PC-9 (cell line): ENCODE measurements around the gene DBN1. TPM values are rescaled to one million over a fixed set of nuclear protein-coding genes. Genes with fewer than 3 reads are reported as not detected.

Experiments
- BruUV-seq: library from RNA; stranded (reverse); fragments of 400-500 nt; replicated peaks from 2 replicates; lab custom pipeline; 2021; lab: Mats Ljungman, UMichigan
- CTCF ChIA-PET: fragments of 300-600 bp; sonication (Branson Sonifier 250); formaldehyde crosslinking; loops from one replicate; lab custom pipeline; 2022; ENCODE audit warnings: antibody characterized with exemption; lab: Charles Lee
- POLR2A ChIA-PET: fragments of 300-600 bp; sonication (Branson Sonifier 250); formaldehyde crosslinking; loops from one replicate; lab custom pipeline; 2022; ENCODE audit warnings: antibody characterized with exemption; ENCODE audit not compliant: unreplicated experiment; lab: Charles Lee
- DNase-seq, 2 experiments: peaks; one replicate each; pipeline versions ENCODE4 v3.0.0 to v3.0.0-alpha.2; 2015 to 2022; ENCODE audit warnings: mixed read lengths in 1 of 2
- H2AFZ ChIP-seq: fragments of 200-600 bp; sonication (generic); 2 replicates; pipeline ENCODE4 v1.8.1; 2017; ENCODE audit warnings: antibody characterized with exemption
- H3F3A ChIP-seq: fragments of 200-600 bp; sonication (generic); 2 replicates; pipeline ENCODE4 v1.8.1; 2017; ENCODE audit warnings: antibody characterized with exemption, mild to moderate bottlenecking, low read depth; ENCODE audit not compliant: insufficient read depth
- H3K27ac ChIP-seq: fragments of 200-600 bp; sonication (generic); 2 replicates; pipeline ENCODE4 v1.6.1; 2016; ENCODE audit warnings: mixed run types
- H3K27me3 ChIP-seq: fragments of 200-600 bp; sonication (generic); 2 replicates; pipeline ENCODE4 v1.6.1; 2016; ENCODE audit warnings: low read depth, mixed run types; ENCODE audit not compliant: insufficient read depth
- H3K36me3 ChIP-seq: fragments of 200-600 bp; sonication (generic); 2 replicates; pipeline ENCODE4 v1.6.1; 2016; ENCODE audit warnings: low read depth, mixed run types
- H3K4me1 ChIP-seq: fragments of 200-600 bp; sonication (generic); replicated peaks from 2 replicates; pipeline ENCODE4 v1.6.1; 2016; ENCODE audit warnings: mixed run types; ENCODE audit not compliant: insufficient read depth
- H3K4me2 ChIP-seq: fragments of 200-600 bp; sonication (generic); 2 replicates; pipeline ENCODE4 v1.6.1; 2017; ENCODE audit warnings: mixed run types
- H3K4me3 ChIP-seq: fragments of 200-600 bp; sonication (generic); 2 replicates; pipeline ENCODE4 v1.6.1; 2016; ENCODE audit warnings: mixed run types
- H3K79me2 ChIP-seq: fragments of 200-600 bp; sonication (generic); 2 replicates; pipeline ENCODE4 v1.6.1; 2017; ENCODE audit warnings: low read depth, mixed run types
- H3K9me2 ChIP-seq: fragments of 200-600 bp; sonication (generic); 2 replicates; pipeline ENCODE4 v1.8.1; 2017; ENCODE audit warnings: mild to moderate bottlenecking; ENCODE audit not compliant: insufficient read depth
- H3K9me3 ChIP-seq: fragments of 200-600 bp; sonication (generic); 2 replicates; pipeline ENCODE4 v1.8.1; 2016; ENCODE audit warnings: low read depth; ENCODE audit not compliant: insufficient read depth
- H4K20me1 ChIP-seq: fragments of 200-600 bp; sonication (generic); 2 replicates; pipeline ENCODE4 v1.8.1; 2017; ENCODE audit not compliant: insufficient read depth
- CTCF ChIP-seq: fragments of 200-600 bp; sonication (generic); conservative IDR thresholded peaks from 2 replicates; pipeline ENCODE4 v1.6.1; 2017; ENCODE audit warnings: mixed run types, antibody characterized with exemption, mild to moderate bottlenecking, moderate library complexity
- EZH2 ChIP-seq: fragments of 200-600 bp; sonication (generic); IDR thresholded peaks from 2 replicates; pipeline ENCODE4 v1.8.0; 2017; ENCODE audit warnings: antibody characterized with exemption, low read depth
- intact Hi-C: fragments of 100-400 bp; cut with micrococcal nuclease; formaldehyde crosslinking; loops from one replicate; pipeline ENCODE4 v1.10.0; 2022; ENCODE audit not compliant: unreplicated experiment
- total RNA-seq: library from RNA; stranded (reverse); gene quantifications from 2 replicates; pipeline ENCODE4 v1.2.3, GENCODE V29; 2021

Gene DBN1
- total RNA-seq, 1 experiment from 2014 or later = 144 TPM

DNA sequence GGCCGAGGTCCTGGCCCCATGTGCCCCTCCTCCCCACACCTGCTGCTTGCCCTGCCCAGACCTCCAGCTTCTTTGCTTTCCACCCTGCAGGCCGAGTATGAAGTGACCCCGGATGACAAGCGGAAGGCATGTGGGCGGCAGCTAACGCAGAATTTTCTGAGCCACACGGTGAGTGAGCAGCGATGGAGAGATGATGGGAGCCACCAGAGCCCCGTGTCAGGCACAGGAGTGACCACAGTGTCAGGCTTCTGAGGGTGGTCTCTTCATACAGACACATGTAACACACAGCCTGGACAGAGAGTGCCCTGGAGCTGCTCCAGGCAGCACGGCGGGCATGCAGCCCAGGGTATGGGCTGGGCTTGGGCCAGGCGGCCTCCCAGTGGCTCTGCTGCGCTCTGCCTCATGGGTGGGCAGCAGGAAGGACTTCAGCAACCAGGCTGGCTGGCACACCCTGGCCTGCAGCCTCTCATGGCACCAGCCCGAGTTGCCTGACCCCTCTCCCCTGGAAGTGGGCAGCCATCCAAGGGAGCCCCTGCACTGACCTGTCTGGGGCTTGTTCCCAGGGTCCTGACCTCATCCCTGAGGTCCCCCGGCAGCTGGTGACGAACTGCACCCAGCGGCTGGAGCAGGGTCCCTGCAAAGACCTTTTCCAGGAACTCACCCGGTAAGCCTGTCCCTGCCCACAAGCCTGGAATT lies 41.1 kb downstream of the DBN1 start:
- Histone ChIP-seq H3K4me2 (no peak overlapping the region), H3K9me3 (no peaks in the 10 kb centered on the region), H3K9me2 (no peaks in the 10 kb centered on the region), H3K79me2 (peaks cover 29% of the 10 kb centered on the region), H2AFZ (no peak overlapping the region), H3K4me1 (peaks cover 12% of the 10 kb centered on the region), H3K27ac (no peak overlapping the region), H3K4me3 (no peak overlapping the region), H3K27me3 (no peaks in the 10 kb centered on the region), H3F3A (peaks cover 17% of the 10 kb centered on the region; the same call in 1 of the 2 replicates), H3K36me3 (no peaks in the 10 kb centered on the region), H4K20me1 (peaks cover 24% of the 10 kb centered on the region)
- no peak for DNase-seq
- BruUV-seq = no TSS peak
- no peak for TF ChIP-seq CTCF
- TF ChIP-seq EZH2 = no peak
- POLR2A ChIA-PET = no interaction called here
- CTCF ChIA-PET = interaction anchor here (0.8 kb wide), 1 partner anchor 29 kb away, joined by 7 read pairs; no protein-coding TSS in a partner anchor
- intact Hi-C loops = no loop called here

- Histone ChIP-seq H3K9me2 (no peaks in the 10 kb centered on the region), H3K9me3 (no peaks in the 10 kb centered on the region), H4K20me1 (peaks cover 29% of the 10 kb centered on the region), H3K27me3 (no peaks in the 10 kb centered on the region), H3K4me2 (no peak overlapping the region), H2AFZ (no peak overlapping the region), H3F3A (peaks cover 10% of the 10 kb centered on the region; the same call in 1 of the 2 replicates), H3K4me1 (peaks cover 15% of the 10 kb centered on the region), H3K79me2 (peaks cover 35% of the 10 kb centered on the region), H3K4me3 (no peak overlapping the region), H3K36me3 (no peaks in the 10 kb centered on the region), H3K27ac (no peak overlapping the region)
- no peak for DNase-seq
- intact Hi-C loops = no loop called here
- POLR2A ChIA-PET = no interaction called here
- no peak for TF ChIP-seq EZH2
- CTCF ChIA-PET = interaction anchor here (0.8 kb wide), 1 partner anchor 28 kb away, joined by 7 read pairs; no protein-coding TSS in a partner anchor
- BruUV-seq = no TSS peak
Observed at GRCh38 chr5:177431317-177432142, 41.9 kb downstream of the DBN1 start.

GRCh38 chr5:177430972-177431316 lies 42.5 kb downstream of the DBN1 start:
- no peaks in the 10 kb centered on the region for H3K27me3 ChIP-seq
- TF ChIP-seq EZH2 (no peak), CTCF (no peak)
- intact Hi-C loops = no loop called here
- no peak overlapping the region for H2AFZ ChIP-seq
- H3K9me2 ChIP-seq = no peaks in the 10 kb centered on the region
- POLR2A ChIA-PET = no interaction called here
- H3K36me3 ChIP-seq = no peaks in the 10 kb centered on the region
- peaks cover 35% of the 10 kb centered on the region for H3K79me2 ChIP-seq
- CTCF ChIA-PET = no interaction called here
- H3K27ac ChIP-seq = no peak overlapping the region
- H3K9me3 ChIP-seq = no peaks in the 10 kb centered on the region
- H3K4me1 ChIP-seq = peaks cover 15% of the 10 kb centered on the region
- H3K4me2 ChIP-seq = no peak overlapping the region
- H4K20me1 ChIP-seq = peaks cover 29% of the 10 kb centered on the region
- no peak overlapping the region for H3K4me3 ChIP-seq
- no peak for DNase-seq
- BruUV-seq = no TSS peak
- peaks cover 9% of the 10 kb centered on the region; the same call in 1 of the 2 replicates for H3F3A ChIP-seq
